Effector CD4-positive, alpha-beta T cell (primary cell): ENCODE measurements around the gene FDX1.

Experiments used
- DNase-seq: peaks from one replicate; pipeline ENCODE4 v3.0.0-alpha.2; 2020

Gene FDX1

GRCh38 chr11:110513846-110514437 is 84.2 kb downstream of the FDX1 start:
- DNase-seq = no peak
